Sigmoid colon (tissue), 7 donors: ENCODE data around the gene CDKN2A. TPM values are rescaled to one million over a fixed set of nuclear protein-coding genes. Genes with fewer than 3 reads are reported as not detected.

Experiments
- DNase-seq: peaks from one replicate; pipeline ENCODE4 v3.0.0-alpha.2; 2019
- H3K27ac ChIP-seq, 4 donors: fragments of 200-600 bp; sonication (generic); one replicate each; pipeline ENCODE4 v1.5.1; 2016 to 2019; ENCODE audit warnings: mild to moderate bottlenecking in 1 of 4
- H3K27me3 ChIP-seq, 3 donors: fragments of 200-600 bp; sonication (generic); one replicate each; pipeline ENCODE4 v1.5.1; 2019; ENCODE audit warnings: mild to moderate bottlenecking in 1 of 3
- H3K36me3 ChIP-seq, 4 donors: fragments of 200-600 bp; sonication (generic); one replicate each; pipeline ENCODE4 v1.5.1; 2016 to 2019
- H3K4me1 ChIP-seq, 4 donors: fragments of 200-600 bp; sonication (generic); one replicate each; pipeline ENCODE4 v1.5.1; 2017 to 2019
- H3K4me3 ChIP-seq, 4 donors: fragments of 200-600 bp; sonication (generic); one replicate each; pipeline ENCODE4 v1.5.1; 2017 to 2019; ENCODE audit warnings: mild to moderate bottlenecking in 2 of 4, moderate library complexity in 1 of 4
- H3K9me3 ChIP-seq, 4 donors: fragments of 200-600 bp in 3 of 4; sonication (generic) in 3 of 4; one replicate each; pipeline versions ENCODE4 v1.5.1 to v1.6.1; 2013 to 2019
- CTCF ChIP-seq, 4 experiments: fragments of 450-650 bp in 3 of 4; fragments of 200-600 bp in 1 of 4; IDR thresholded peaks; one replicate each; pipeline ENCODE4 v1.5.1; 2016 to 2019; ENCODE audit warnings: antibody characterized with exemption in 4 of 4, mild to moderate bottlenecking in 3 of 4, moderate library complexity in 2 of 4
- EP300 ChIP-seq, 4 donors: sonication (generic); formaldehyde crosslinking; IDR thresholded peaks; one replicate each; pipeline ENCODE4 v1.6.1; 2017; ENCODE audit warnings: antibody characterized with exemption in 4 of 4
- POLR2A ChIP-seq, 2 donors: fragments of 450-650 bp; IDR thresholded peaks; one replicate each; pipeline ENCODE4 v1.6.1; 2016; ENCODE audit warnings: antibody characterized with exemption in 2 of 2, mild to moderate bottlenecking in 2 of 2, moderate library complexity in 2 of 2
- POLR2AphosphoS5 ChIP-seq, 4 donors: sonication (generic); formaldehyde crosslinking; IDR thresholded peaks; one replicate each; pipeline ENCODE4 v1.6.1; 2017; ENCODE audit warnings: antibody characterized with exemption in 4 of 4
- WGBS, 2 donors: extraction: QIAGEN DNeasy Blood & Tissue Kit; methylation state at CpG; one replicate each; pipeline ENCODE4 v1.1.7; 2013; 5-methylcytosine and 5-hydroxymethylcytosine counted together
- intact Hi-C: fragments of 100-400 bp; cut with DNase I; formaldehyde crosslinking; loops from one replicate; pipeline ENCODE4 v1.15.1; 2023
- polyA plus RNA-seq, 3 donors: library from polyadenylated mRNA; stranded (reverse); fragments of 200-250 nt; gene quantifications; one replicate each; pipeline ENCODE4 v1.2.3, GENCODE V29; 2013
- total RNA-seq, 4 donors: library from RNA; depleted of rRNA; stranded (reverse); fragments of >200 nt; gene quantifications; one replicate each; pipeline ENCODE4 v1.1.0, GENCODE V29; 2016
- donor health status: healthy with polysubstance abuse.
- donor health status: Bipolar disorder and iron deficiency.
- donor health status: healthy.

The CDKN2A gene
- total and polyA plus RNA-seq, 7 donors, result 1.4 to 6.1 (median 2.5) TPM

GRCh38 chr9:21976334-21976875, 17.8 kb downstream of the CDKN2A start:
- DNase-seq, result no peak
- TF ChIP-seq CTCF (IDR thresholded peaks at IDR 0.05), result no peak
- TF ChIP-seq POLR2A (IDR thresholded peaks at IDR 0.05), result no peak
- TF ChIP-seq POLR2AphosphoS5 (IDR thresholded peaks at IDR 0.05), result no peak
- no peak for TF ChIP-seq EP300 (IDR thresholded peaks at IDR 0.05)
- 26 to 34% methylated on average over 19 of the region's 19 CpGs for WGBS, 2 donors
- Histone ChIP-seq H3K4me3 (no peak overlapping the region), H3K4me1 (peaks cover 0 to 18% (median 15%) of the 10 kb centered on the region in 4 donors), H3K9me3 (no peaks in the 10 kb centered on the region), H3K36me3 (no peaks in the 10 kb centered on the region), H3K27me3 (peaks cover 54 to 97% (median 84%) of the 10 kb centered on the region in 3 donors), H3K27ac (no peak overlapping the region)
- intact Hi-C loops, result no loop called here

GRCh38 chr9:21974722-21975409, 19.3 kb downstream of the CDKN2A start:
- no peak for DNase-seq
- H3K36me3 ChIP-seq, result no peaks in the 10 kb centered on the region
- no peaks in the 10 kb centered on the region for H3K9me3 ChIP-seq
- no peak overlapping the region for H3K27ac ChIP-seq
- peak overlapping the region; percentile 9 to 40 (median 30) for H3K4me3 ChIP-seq
- TF ChIP-seq CTCF (IDR thresholded peaks at IDR 0.05) (no peak), POLR2AphosphoS5 (IDR thresholded peaks at IDR 0.05) (no peak), EP300 (IDR thresholded peaks at IDR 0.05) (no peak), POLR2A (IDR thresholded peaks at IDR 0.05) (no peak)
- intact Hi-C loops, result no loop called here
- 1% methylated on average over 51 of the region's 51 CpGs for WGBS, 2 donors
- peaks cover 0 to 26% (median 20%) of the 10 kb centered on the region in 4 donors for H3K4me1 ChIP-seq
- H3K27me3 ChIP-seq, result peaks cover 64 to 100% (median 90%) of the 10 kb centered on the region in 3 donors

- no peak for DNase-seq
- Histone ChIP-seq H3K9me3 (no peaks in the 10 kb centered on the region), H3K4me3 (peak overlapping the region; percentile 9 to 40 (median 30)), H3K27me3 (peaks cover 69 to 100% (median 95%) of the 10 kb centered on the region in 3 donors), H3K27ac (no peak overlapping the region), H3K36me3 (no peaks in the 10 kb centered on the region), H3K4me1 (peaks cover 0 to 26% (median 20%) of the 10 kb centered on the region in 4 donors)
- 4 to 5% methylated on average over 21 of the region's 21 CpGs for WGBS, 2 donors
- TF ChIP-seq CTCF (IDR thresholded peaks at IDR 0.05) (no peak), POLR2A (IDR thresholded peaks at IDR 0.05) (no peak), POLR2AphosphoS5 (IDR thresholded peaks at IDR 0.05) (no peak), EP300 (IDR thresholded peaks at IDR 0.05) (no peak)
- intact Hi-C loops, result no loop called here
These were observed 19.9 kb downstream of the CDKN2A start for GRCh38 chr9:21974343-21974721.

- TF ChIP-seq POLR2A (IDR thresholded peaks at IDR 0.05) (no peak), CTCF (IDR thresholded peaks at IDR 0.05) (no peak), POLR2AphosphoS5 (IDR thresholded peaks at IDR 0.05) (no peak), EP300 (IDR thresholded peaks at IDR 0.05) (no peak)
- intact Hi-C loops, result no loop called here
These were observed 21.8 kb downstream of the CDKN2A start for GRCh38 chr9:21972361-21972760.

More at GRCh38 chr9:21972361-21972760, 21.8 kb downstream of the CDKN2A start:
- H3K4me3 ChIP-seq, result no peak overlapping the region
- H3K27me3 ChIP-seq, result peaks cover 83 to 100% (median 100%) of the 10 kb centered on the region in 3 donors
- H3K4me1 ChIP-seq, result peaks cover 0 to 36% (median 30%) of the 10 kb centered on the region in 4 donors
- DNase-seq, result no peak
- no peaks in the 10 kb centered on the region for H3K36me3 ChIP-seq
- H3K9me3 ChIP-seq, result no peaks in the 10 kb centered on the region
- no peak overlapping the region for H3K27ac ChIP-seq
